Testis (tissue), 2 donors: ENCODE measurements around the gene FAU.
"Not testable (repeated sequence)": the region's sequence is repeated elsewhere in the genome, so short reads cannot be mapped to it uniquely, and the experiment has no call there.

Experiments used
- CTCF ChIP-seq, 3 experiments: fragments of 450-650 bp in 2 of 3; fragments of 200-600 bp in 1 of 3; sonication (generic) in 1 of 3; IDR thresholded peaks; one replicate each; pipeline ENCODE4 v1.5.1; 2016 to 2019; ENCODE audit warnings: antibody characterized with exemption in 3 of 3, mild to moderate bottlenecking in 2 of 3, moderate library complexity in 1 of 3
- POLR2A ChIP-seq: fragments of 450-650 bp; IDR thresholded peaks from one replicate; pipeline ENCODE4 v1.6.1; 2017; ENCODE audit warnings: antibody characterized with exemption, mild to moderate bottlenecking, moderate library complexity

- not testable (repeated sequence) for TF ChIP-seq CTCF (IDR thresholded peaks at IDR 0.05); POLR2A
Measured at GRCh38 chr11:65118891-65119669, 2.9 kb downstream of the FAU start.
